ENCODE data around the gene CHAMP1.

The CHAMP1 gene

GRCh38 chr13:114275304-114275703, 39.0 kb upstream of the CHAMP1 start:
- no peak for TF ChIP-seq CTCF (IDR thresholded peaks at IDR 0.05; ENCODE audit: low read depth, low read length)
- no peak for DNase-seq (ENCODE audit: extremely low read depth, low read depth)

GRCh38 chr13:114279146-114279545, 35.2 kb upstream of the CHAMP1 start:
- no peak for DNase-seq (ENCODE audit: extremely low read depth, low read depth)
- TF ChIP-seq CTCF (IDR thresholded peaks at IDR 0.05; ENCODE audit: low read depth, low read length), result no peak

- DNase-seq (ENCODE audit: extremely low read depth, low read depth), result no peak
- no peak for TF ChIP-seq CTCF (IDR thresholded peaks at IDR 0.05; ENCODE audit: low read depth, low read length)
Measured at GRCh38 chr13:114279758-114280355, 34.4 kb upstream of the CHAMP1 start.

GRCh38 chr13:114281351-114282040, 32.8 kb upstream of the CHAMP1 start, which contains the start of gene UPF3A:
Gene UPF3A, plus strand, starts transcription at chr13:114281601. Its CDS starts 39 bp downstream, at chr13:114281640.
- no peak for TF ChIP-seq CTCF (IDR thresholded peaks at IDR 0.05; ENCODE audit: low read depth, low read length)
- peak; percentile 84 for DNase-seq (ENCODE audit: extremely low read depth, low read depth)

DNA sequence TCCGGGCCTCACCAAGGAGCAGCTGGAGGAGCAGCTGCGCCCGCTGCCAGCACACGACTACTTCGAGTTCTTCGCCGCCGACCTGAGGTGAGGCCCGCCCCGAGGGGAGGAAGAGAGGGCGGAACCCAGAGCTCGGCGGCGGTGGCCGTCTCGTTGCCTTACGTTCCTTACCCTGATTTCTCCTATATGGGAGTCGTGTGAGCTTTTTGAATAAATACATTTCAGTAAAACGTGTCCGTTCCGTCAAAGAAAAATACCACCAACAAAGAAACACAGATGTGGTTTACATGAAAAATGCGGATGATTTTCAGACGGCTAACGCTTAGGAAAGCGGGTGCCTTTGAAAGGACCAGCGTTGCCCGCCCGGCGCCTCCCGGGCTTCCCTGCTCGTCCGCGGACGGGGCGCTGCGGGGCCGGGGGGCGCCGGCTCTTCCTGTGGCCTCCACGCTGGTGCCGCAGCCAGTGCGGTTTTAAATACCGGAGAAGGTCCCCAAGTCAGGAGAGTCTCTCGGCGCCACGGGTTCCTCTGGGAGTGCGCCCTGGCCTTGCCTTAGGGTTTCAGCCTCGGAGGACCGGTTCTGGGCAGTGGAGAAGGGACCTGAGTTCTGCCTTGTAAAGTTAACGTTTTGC, 32.1 kb upstream of the CHAMP1 start:
- TF ChIP-seq CTCF (IDR thresholded peaks at IDR 0.05; ENCODE audit: low read depth, low read length), result no peak
- peak; percentile 22 for DNase-seq (ENCODE audit: extremely low read depth, low read depth)

DNA sequence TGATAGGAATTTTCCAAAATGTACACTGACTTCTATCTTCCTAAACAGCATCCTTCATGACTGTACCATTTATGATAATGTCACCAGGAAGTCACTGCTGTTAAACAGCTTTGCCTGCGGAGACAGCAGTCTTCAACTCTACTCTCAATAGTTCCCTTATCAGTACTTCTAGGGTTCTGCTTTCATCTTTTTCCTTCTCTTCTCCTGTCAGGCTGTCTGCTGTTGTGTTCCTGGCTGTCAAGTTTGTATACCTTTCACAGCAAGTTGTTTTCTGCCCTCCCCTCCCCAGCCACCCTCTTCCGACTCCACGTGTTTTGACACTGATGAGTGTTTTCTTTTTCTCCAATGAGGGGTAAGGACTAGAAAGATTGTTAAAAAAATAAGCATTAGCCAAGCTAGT, 30.7 kb upstream of the CHAMP1 start:
- no peak for DNase-seq (ENCODE audit: extremely low read depth, low read depth)
- TF ChIP-seq CTCF (IDR thresholded peaks at IDR 0.05; ENCODE audit: low read depth, low read length), result no peak

DNA sequence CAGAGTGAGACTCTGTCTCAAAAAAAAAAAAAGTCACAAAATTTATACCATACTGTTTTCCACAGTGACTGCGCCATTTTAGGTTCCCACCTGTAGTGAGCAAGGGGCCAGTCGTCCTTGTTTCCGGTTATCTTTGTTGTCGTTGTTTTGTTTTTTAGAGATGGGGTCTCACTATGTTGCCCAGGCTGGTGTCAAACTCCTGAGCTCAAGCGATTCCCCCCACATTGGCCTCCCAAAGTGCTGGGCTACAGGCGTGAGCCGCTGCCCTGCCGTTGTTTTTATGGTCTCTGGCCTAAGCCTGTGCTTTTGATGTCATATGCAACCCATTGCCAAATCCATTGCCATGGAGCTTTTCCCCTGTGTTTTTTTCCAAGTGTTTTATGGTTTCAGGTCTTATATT, 29.6 kb upstream of the CHAMP1 start:
- DNase-seq (ENCODE audit: extremely low read depth, low read depth), result no peak
- no peak for TF ChIP-seq CTCF (IDR thresholded peaks at IDR 0.05; ENCODE audit: low read depth, low read length)

All from AG09319 (cell line).